WI38 (cell line): ENCODE results near the gene PATE4.

Source experiments
- H3K4me3 ChIP-seq: 2 replicates; pipeline ENCODE4 v1.5.1; 2011; ENCODE audit warnings: low read depth, mild to moderate bottlenecking, control low read depth, low read length
- TF ChIP-seq, protein P1 (sequence below): IDR thresholded peaks from 2 replicates; pipeline ENCODE4 v1.5.1; 2012; ENCODE audit warnings: low read depth, mild to moderate bottlenecking, control low read depth, low read length

The PATE4 gene, protein sequence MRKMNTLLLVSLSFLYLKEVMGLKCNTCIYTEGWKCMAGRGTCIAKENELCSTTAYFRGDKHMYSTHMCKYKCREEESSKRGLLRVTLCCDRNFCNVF

DNA sequence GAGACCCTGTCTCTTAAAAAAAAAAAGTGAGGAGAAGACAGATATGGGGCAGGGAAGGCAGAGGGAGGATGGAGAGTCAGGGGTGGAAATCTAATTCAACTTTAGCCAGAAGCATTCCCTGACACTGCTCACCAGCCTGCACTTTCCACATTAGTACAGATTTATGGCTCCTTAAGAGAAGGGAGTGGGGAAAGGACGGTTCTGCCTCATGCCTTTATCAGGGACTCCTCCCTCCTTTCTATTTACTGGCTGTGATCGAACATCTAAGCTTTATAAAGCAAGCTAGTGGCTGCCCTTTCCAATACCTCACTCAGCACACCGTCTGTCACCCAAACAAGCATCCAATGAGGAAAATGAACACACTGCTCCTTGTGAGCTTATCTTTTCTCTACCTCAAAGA, at the start of gene PATE4:
PATE4 (plus strand) TSS at position 301 of the 400 bp plus-strand sequence; CDS start at position 345, 44 bp downstream.
- TF ChIP-seq, protein P1, sequence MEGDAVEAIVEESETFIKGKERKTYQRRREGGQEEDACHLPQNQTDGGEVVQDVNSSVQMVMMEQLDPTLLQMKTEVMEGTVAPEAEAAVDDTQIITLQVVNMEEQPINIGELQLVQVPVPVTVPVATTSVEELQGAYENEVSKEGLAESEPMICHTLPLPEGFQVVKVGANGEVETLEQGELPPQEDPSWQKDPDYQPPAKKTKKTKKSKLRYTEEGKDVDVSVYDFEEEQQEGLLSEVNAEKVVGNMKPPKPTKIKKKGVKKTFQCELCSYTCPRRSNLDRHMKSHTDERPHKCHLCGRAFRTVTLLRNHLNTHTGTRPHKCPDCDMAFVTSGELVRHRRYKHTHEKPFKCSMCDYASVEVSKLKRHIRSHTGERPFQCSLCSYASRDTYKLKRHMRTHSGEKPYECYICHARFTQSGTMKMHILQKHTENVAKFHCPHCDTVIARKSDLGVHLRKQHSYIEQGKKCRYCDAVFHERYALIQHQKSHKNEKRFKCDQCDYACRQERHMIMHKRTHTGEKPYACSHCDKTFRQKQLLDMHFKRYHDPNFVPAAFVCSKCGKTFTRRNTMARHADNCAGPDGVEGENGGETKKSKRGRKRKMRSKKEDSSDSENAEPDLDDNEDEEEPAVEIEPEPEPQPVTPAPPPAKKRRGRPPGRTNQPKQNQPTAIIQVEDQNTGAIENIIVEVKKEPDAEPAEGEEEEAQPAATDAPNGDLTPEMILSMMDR = no peak
- no peak within 1 kb of the TSS for H3K4me3 ChIP-seq

DNA sequence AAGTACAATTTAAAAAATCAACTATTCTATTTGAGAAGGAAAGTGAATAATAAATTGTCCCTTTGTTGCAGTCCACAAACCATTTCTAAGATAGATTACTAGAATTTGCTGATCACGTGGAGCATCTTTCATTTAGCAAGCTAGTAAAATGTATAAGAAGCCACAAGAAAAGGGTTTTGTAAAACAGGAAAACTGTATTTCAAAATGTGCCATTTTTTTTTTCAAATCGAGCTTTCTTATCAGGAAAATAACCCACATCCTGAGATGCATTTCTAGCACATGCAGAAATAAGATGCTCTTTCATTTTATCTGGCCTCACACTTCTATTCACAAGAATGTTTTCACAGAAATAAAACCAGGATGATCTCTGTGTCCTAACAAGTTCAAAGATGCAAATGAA, 48.4 kb upstream of the PATE4 start:
- no peak overlapping the region for H3K4me3 ChIP-seq
- TF ChIP-seq, protein P1 = no peak

DNA sequence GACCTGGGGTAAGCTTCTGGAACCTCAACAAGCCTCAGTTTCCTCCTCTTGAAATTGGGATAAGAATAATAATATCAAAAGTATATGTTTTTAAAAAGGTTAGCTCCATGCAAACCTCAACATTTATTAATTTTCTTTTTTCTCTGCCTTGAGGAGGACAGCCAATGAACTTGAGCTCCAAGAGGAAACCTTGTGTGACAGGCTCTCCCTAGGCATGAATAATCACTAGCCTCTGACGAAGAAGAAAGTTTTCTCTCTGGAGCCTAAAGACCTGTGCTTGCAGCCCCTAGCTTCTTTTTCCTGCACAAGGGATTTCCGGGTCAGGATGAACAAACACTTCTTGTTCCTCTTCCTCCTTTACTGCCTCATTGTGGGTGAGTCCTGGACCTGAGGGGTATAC, 45.3 kb upstream of the PATE4 start, which contains the start of gene PATE3:
PATE3 (plus strand) TSS at position 301 of the 400 bp plus-strand sequence; CDS start at position 326, 25 bp downstream.
- H3K4me3 ChIP-seq = no peak within 1 kb of the TSS
- TF ChIP-seq, protein P1 = no peak

DNA sequence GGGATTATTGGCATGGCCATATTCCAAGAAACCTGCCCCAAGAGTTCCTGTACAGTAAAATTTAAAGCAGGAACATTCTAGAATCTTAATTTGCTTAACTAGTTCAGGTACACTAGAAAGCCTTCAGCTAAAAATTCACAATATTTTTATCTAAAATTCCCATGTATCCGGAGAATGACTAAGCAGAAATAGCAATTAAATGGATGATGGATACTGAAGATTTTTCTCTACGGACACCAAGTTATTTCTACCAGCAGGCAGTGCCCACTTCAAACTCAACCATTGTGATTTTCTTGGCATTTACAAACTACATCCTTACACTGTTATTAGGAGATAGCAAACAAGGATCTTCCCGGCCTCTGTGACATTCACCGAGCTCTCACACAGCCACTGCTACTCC, 42.3 kb upstream of the PATE4 start:
- H3K4me3 ChIP-seq = no peak overlapping the region
- TF ChIP-seq, protein P1 = no peak

DNA sequence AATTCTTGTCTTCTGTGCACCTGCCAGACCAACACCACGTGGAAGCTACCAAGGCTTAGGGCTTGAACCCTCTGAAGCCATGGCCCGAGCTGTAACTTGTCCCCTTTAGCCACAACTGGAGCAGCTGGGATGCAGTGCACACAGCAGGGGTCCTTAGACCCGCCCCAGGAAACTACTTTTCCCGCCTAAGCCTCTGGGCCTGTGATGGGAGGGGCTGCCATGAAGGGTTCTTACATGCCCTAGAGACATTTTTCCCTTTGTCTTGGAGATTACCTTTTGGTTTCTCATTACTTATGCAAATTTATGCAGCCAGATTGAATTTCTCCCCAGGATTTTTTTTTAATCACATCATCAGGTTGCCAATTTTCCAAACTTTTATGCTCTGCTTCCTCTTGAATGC, 35.5 kb upstream of the PATE4 start:
- no peak overlapping the region for H3K4me3 ChIP-seq
- TF ChIP-seq, protein P1 = no peak

DNA sequence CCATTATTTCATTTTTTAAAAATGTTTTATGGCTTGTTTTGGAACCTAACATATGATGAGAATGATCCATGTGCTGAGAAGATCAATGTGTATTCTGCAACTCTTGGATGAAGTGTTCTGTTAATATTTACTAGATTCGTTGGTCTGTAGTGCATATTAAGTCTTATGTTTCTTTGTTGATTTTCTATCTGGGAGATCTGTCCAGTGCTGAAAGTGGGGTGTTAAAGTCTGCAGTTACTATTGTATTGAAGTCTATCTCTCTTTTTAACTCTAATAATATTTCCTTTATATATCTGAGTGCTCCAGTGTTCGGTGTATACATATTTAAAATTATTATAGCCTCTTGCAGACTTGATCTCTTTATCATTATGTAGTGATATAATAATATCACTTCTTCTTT, 33.3 kb upstream of the PATE4 start:
- H3K4me3 ChIP-seq = no peak overlapping the region
- TF ChIP-seq, protein P1 = no peak

DNA sequence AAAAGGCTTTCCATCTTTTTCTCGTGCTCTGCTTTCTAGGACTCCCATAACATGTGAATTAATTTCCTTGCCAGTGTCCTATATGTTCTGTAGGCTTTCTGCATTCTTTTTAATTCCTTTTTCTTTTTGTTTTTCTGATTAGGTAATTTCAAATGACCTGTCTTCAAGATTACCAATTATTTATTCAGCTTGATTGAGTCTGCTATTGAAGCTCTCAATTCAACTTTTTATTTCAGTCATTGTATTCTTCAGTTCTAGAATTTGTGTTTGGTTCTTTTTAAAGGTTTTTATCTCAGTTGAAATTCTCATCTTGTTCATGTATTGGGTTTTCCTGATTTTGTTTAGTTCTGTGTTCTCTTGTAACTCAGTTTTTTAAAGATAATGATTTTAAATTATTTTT, 30.7 kb upstream of the PATE4 start:
- TF ChIP-seq, protein P1 = no peak
- no peak overlapping the region for H3K4me3 ChIP-seq
